Stimulated activated CD4-positive, alpha-beta T cell treated with anti-CD3 and anti-CD28 coated beads, Interleukin-4, amount 100 ng/mL, for 4 hours (primary cell): ENCODE data around the gene IL1RN.

Source experiments
- DNase-seq, 2 experiments: peaks; one replicate each; pipeline ENCODE4 v3.0.0-alpha.2; 2020

The IL1RN gene

DNA sequence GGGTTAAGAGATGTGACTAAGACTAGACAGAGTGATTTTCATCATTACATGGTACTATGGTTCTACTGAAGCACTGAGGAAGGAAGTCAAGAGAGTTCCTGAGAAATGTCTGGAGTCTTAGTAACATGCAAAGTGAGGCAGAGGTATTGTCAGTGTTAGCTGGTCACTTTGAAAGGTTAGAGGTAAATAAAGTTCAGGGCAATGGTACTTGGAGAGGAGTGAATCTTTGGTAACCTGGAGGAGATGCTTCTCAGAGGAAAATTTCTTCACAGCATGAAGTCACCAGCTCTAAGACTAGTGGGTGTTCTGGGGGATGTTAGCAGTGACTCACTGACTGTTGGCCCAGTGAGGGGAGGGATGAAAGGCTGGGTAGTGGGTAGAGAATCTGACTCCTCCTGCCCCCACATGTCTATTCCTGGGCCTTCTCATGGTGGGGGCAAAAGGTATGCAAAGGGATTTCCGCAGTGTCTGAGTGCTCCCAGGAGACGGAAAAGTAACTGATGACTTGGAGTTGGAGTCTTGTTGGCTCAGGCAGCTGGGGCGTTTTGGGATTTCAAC is 23.3 kb upstream of the IL1RN start:
- peak; percentile 7 to 59 for DNase-seq

DNA sequence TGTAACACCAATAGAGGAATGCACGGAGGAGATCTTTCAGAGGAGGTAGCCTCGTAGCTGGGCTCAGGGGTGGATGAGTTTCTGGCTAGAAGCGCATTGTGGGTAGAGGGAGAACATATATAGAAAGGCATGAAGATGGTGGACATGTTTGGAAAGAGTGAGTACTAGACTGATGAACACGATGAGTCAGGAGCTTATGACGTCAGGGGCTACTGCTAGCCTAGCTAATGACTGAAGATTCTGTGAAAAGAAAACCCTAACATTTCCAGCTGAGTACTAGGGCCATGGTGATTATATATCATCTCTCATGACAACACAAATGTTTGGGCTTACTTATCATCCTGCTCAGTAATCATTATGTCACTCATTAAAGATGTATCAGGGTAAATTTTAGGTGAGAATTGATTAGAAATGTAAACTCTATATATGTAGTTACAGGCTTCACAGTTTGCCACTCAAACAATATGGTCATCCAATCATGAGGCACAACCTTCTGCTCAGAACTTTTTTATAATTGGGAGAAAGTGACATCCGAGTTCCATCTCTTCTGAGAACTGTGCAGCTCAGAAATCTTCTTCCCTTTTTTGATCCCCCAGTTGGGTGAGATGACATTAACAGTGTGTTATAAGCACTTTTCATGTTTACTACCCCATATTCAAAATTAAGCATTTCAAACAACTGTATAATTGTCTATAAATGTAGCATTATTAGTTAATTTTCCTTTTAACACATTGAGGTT is 22.2 kb upstream of the IL1RN start:
- peak; percentile 9 to 56 for DNase-seq

DNA sequence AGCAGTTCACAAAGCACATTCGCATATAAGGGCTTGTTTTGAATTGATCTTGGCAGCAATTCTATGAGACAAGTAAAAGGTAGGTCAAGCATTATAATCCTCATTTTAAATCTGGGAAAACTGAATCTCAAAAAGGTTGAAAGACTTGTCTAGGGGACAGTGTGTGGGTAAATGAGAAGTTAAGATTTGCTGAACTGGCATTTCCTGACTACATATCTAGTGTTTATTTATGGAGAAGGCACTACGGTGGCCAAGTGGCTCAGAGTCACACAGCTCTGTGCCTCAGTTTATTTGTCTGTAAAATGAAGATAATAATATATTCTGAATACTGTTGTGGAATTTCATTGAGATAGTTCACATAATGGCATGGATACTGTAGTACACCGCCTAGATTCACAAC is 16.3 kb upstream of the IL1RN start:
- DNase-seq: no peak

DNA sequence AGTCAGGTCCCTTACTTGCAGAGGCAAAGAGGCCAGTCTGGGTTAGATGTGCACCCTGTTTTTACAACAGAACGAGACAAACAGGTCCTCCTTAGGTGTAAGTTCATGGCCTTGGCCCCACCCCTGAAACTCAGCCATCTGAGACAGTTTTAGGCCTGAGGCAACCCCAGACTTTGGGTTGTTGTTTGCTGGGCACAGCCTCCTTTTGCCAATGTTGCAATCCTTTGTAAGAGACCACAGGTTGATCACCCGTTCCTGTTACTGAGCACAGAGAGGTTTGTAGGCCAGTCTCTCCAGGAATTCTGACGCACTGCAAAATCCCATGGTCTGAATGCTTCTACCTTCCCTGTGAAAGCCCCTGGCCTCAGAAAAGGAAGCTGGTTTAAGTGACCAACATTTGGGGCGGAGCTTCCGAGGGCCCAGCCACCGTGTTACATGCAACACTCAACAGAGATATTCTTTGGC is 15.5 kb upstream of the IL1RN start:
- DNase-seq: no peak

DNA sequence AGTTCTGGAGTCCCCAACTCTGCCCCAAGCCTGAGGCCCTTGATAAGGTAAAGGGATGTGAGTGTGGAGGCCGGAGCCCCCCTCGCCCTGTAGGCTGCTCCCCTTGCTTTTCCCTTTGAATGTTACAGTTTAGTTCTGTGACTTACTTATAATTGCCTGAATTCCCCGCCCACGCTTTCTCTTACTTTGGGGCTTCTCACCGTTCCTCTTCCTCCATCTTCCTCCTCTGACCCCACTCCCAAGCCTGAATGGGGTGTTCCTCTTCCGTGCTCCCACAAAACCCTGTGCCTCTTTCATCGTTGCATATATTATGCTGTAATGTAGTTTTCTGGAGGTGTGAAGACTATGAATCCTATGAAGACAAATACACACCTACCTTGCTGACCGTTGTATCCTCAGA is 15.0 kb upstream of the IL1RN start:
- no peak for DNase-seq

DNA sequence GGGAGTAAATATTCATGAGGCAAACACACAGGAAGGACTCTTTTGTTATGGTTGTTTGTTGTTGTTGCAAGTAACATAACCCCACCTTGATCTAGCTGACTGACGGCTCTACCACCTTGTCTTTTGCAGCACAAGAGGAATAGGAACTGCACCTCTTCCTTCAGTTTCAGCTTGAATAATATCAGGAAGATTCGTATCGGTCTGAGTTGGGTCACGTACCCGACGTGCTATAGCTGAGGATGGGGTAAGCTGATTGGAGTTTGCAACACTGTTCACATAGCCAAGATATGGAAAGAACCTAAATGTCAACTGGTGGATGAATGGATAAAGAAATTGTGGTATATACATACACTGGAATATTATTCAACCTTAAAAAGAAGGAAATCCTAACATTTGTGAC is 14.5 kb upstream of the IL1RN start:
- DNase-seq: no peak

DNA sequence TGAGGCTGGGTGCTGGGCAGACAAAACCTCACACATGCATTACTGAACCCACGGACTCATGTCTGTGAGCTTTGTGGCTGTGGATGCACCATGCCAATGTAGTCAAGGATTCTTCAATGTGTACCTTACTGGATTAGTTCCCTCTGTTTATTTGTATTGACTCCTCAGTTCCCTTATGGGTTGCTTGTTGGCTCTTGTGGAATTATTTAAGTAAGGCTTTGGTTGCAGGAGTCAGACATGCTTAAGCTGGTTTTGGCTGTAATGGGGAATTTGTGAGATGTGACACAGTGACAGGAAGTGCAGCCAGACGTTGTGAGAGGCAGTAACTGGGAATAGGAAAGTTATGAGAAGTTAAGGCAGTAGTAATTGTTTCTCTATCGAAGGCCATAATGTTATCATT is 13.6 kb upstream of the IL1RN start:
- DNase-seq: no peak

DNA sequence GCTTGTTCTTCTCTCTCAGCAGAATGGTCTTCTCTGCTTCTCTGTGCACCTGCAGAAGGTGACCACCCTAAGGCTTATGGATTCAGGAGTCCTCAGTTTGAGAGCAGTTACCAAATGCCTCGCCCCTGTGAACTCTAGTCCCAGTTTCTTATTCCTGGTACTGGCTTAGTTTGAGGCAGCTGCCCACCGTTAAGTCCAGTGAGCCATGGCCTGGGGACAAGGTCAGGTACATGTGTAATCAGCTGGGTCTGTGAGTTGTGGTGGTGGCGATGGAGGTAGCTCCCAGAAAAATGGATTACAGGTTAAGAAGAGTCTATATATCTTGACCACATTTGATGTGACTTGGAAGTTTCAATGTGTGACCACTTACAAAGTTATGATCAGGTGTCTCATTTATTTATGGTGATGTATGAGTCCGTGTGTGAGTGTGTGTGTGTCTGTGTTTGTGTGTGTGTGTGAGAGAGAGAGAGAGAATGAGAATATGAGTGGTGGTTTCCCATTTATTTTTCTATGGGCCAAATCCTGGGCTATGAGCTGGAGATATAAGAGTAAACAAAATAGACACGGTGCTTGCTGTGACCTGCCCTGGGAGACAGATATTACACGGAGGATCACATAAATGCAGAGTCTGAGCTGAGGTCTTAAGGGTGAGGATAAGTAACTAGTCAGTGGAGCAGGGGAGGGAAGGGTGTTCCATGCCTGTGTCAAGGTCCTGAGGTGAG is 13.0 kb upstream of the IL1RN start:
- no peak for DNase-seq

DNA sequence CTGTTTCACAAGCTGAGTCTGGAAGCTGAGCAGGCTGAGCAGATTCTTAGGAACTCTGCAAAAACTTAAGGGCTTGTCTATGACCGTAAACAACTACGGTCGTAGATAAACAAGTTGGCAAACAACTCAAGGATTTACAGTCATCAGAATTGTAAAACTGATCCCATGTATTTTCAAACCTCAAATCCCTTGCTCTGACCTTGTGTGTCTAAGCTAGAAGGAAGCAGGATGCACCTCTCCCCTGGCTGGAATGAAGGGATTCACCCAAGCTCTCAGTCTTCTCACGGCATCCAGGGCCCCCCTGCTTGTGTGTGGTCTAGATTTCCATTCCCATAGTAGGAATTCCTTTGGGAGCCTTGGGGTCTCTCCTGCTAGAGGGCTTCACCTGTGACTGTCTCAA is 12.4 kb upstream of the IL1RN start:
- no peak for DNase-seq

DNA sequence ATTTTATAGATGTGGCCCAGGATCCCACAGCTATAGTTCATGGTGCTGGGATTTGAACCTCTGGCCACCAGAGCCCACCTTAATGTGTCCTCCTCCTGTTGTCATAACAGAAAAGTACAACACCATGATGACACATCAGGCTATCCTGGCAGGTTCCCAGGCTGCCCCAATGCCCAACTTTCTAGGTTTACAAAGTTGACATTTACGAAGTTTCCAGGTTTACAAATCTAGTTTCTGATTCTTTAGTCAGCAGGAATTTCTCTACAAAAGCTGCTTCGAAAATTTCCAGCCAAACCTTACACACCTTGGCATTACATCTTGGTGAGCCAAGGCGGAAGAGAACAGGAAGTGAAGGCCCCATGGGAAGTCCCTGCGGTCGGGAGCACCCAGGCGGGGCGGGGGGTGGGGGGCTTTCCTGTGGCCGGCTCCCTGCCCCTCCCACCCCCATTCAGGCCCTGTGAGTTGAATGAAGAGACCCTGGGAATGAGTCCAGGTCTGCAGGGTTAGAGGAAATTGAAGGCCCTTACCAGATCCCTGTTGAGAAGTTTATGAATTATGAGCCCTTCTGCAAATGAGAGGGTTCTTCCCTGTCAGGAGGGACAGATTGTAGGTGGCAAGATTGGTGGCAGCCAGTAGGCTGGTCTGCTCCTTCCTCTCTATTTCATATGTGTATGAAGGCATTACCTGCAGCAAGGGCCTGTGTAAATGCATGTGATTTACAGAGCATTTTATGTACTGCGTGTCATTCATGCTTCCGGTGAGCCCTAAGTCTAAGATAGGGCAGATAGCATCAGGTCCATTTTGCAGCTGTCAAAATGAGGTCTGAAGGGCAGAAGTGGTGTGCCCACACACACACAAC is 11.1 kb upstream of the IL1RN start:
- DNase-seq: no peak

DNA sequence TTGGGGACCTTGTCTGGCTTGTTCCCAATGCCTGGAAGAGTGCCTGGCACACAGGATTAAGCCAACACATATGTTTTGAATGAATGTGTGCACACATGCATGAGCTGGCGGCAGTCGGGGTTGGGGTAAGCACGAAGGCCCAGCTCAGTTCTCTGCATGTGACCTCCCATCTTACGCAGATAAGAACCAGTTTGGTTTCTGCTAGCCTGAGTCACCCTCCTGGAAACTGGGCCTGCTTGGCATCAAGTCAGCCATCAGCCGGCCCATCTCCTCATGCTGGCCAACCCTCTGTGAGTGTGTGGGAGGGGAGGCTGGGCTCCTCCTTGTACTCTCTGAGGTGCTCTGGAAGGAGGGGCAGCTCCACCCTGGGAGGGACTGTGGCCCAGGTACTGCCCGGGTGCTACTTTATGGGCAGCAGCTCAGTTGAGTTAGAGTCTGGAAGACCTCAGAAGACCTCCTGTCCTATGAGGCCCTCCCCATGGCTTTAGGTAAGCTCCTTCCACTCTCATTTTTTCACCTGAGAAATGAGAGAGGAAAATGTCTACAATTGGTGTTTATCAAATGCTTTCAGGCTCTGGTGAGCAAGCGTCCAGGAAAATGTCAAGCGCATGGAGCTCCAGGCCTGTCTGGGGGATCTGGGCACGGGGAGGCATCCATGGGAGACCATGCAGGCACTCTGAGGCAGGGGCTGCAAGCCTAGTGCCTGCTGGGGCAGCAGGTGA is 9.7 kb upstream of the IL1RN start:
- no peak for DNase-seq

DNA sequence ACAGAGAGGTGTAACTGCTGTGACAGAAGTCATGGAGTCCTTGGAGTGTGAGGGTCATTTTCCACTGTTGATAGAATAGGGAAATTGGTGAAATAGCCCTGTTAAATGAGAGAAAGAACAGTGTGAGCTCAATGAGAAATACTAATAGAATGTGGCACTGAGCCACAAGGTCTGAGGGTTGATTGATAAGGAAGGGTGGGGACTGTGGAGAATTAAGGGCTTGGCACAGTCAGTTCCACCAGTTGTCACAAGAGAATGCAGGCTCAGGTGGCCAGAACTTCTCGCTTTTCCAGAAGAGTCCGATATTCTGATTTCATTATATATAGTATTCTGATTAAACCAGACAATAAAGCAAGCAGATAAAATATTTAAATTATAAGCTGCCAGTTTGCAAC is 9.1 kb upstream of the IL1RN start:
- no peak for DNase-seq

DNA sequence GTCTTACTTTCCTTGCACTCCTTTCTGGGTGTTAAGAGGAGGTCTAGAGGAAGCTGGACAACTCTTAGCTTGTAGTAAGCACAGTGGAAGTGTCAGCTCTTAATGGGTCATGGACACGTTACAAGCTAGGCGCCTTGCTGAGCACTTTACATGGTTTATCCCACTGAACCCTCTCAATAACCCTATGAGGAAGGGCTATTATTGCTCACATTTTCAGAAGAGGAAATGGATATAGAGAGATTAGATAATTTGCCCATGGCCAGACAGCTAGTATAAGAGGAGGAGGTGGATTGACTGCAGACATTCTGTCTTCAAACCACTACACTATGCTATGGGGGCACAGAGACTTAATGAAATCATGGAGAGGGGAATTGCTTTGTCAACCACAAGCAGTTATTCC is 8.3 kb upstream of the IL1RN start:
- no peak for DNase-seq

DNA sequence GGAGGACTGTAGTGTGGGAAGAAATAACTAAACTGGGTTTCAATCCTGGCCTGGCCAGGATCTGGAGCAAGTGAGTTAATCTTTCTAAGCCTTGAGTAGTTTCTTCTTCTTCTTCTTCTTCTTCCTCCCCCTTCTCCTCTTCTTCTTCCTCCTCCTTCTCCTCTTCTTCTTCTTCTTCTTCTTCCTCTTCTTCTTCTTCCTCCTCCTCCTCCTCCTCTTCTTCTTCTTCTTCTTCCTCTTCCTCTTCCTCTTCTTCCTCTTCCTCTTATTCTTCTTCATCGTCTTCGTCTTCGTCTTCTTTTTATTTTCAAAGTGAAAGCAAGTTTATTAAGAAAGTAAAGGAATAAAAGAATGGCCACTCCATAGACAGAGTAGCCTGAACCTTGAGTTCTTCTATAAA is 6.5 kb upstream of the IL1RN start:
- DNase-seq: no peak

DNA sequence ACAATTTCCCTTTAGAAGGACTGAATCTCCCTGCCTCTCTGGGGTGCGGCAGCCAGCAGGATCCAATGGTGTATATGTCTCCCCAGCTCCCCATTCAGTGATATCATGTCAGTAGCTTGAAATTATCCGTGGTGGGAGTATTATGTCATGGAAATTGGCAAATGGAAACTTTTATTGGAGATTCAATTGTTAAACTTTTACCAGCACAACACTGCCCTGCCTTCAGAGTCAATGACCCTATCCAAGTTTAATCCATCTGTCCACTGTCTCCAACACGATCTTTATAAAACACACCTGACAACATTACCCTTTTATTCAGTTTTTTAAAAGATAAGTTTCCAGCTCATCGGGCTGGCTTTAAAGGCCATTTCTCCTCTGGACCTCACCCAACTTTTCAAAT is 5.0 kb upstream of the IL1RN start:
- DNase-seq: no peak

DNA sequence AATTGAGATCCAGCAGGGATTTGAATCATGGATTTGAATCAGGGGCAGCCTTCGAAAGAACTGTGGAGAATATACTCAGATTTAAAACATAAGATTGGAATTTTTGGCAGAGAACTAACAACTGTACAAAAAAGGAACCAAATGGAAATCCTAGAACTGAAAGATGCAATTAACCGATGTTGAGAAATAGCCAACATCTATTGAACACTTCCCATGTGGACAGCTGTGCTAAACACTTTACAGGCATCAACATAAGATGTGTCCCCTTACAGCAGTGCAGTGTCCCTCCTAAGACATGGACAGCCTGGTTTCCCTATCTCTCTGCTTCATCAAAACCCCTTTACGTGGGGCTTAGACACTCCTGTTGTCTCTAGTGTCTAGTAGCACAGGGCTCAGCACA is 3.7 kb upstream of the IL1RN start:
- DNase-seq: no peak

DNA sequence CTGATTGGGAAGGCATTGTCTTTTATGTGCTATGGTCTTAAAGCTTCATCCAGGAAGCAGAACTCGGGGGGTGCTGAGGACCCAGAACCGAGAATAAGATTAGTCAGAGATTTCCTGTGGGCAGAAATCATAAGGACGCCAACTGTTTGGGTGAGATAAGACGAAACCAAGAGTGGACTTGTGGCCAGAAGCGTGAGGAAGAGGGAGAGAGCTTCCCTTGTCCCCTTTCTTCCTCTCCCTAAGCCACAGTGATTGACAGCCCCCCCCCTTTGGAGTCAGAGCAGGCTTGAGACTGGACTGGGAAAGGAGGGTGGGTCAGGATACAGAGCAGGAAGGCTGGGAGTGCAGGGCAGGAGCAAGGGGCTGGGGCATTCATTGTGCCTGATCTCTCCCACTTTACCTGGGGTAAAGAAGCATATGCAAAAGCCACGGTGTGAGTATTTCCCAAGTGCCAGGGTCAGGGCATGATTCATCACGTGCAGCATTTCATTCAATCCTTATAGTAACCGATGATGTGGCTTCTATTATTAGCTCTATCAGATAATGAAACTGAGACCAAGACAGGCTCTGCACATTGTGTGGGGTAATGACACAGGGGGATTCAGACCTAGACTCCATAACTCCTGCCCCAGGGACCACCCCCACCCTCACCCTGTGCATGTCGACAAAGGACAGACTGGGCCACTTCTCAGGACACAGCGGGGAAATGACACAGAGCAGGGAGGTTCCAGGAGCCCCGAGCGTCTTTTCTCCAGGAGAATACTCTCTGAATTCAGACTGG is 3.0 kb upstream of the IL1RN start:
- DNase-seq: no peak

DNA sequence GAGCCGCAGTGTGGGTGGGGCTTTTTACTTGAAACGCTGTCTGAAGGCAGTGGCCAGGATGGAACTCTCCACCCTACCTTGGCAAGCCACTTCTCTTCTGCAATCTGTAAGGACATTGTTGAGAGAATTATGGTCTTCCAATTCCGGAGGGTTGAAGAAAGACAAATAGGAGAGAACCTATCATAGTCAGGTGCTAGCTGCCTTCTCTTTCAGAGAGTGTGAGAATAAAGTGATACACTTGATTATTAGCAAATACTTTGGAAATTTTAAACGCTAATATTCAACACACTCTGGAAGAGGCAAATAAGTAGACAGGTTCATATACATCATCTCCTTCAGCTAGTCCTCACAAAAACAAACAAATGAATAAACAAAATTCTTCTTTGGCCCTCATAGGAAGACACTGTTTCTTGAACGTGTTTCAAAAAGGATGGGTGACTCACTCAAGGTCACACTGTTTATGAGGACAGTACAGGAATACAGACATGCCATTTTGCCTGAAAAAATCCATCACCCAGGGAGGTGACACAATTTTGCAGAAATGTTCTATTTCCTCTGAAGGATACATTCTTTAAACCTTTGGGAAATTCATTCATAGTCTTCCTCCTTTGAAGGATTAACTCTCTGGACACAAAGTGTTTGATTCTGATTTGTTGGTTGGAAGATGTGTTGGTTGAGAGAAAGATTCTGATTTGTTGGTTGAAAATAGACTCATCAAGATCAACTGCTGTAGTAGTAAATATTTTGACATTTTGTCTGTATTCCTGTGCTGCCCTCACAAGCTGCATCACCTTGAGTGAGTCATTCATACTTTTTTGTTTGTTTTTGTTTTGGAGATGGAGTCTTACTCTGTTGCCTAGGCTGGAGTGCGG is 2.2 kb upstream of the IL1RN start:
- no peak for DNase-seq

DNA sequence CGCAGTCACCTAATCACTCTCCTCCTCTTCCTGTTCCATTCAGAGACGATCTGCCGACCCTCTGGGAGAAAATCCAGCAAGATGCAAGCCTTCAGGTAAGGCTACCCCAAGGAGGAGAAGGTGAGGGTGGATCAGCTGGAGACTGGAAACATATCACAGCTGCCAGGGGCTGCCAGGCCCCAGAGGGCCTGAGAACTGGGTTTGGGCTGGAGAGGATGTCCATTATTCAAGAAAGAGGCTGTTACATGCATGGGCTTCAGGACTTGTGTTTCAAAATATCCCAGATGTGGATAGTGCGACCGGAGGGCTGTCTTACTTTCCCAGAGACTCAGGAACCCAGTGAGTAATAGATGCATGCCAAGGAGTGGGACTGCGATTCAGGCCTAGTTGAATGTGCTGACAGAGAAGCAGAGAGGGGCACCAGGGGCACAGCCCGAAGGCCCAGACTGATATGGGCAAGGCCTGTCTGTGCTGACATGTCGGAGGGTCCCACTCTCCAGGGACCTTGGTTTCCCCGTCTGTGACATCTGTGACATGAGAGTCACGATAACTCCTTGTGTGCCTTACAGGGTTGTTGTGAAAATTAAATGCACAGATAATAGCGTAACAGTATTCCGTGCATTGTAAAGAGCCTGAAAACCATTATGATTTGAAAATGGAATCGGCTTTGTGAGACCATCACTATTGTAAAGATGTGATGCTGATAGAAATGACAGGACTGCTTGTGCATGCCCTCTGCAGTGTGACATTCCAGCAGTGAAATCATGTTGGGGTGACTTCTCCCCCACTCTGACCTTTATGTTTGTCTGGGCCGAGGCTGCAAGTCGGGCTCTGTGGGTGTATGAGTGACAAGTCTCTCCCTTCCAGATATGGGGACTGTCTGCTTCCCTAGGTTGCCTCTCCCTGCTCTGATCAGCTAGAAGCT is 510 bp downstream of the IL1RN start:
- no peak for DNase-seq
